Activated naive CD8-positive, alpha-beta T cell treated with anti-CD3 and anti-CD28 coated beads, Interleukin-2, amount 50 U/mL, for 24 hours (primary cell): ENCODE results near the gene TMEM222.
A peak's percentile ranks its signal among the peaks of the same experiment; 100 is the strongest.
"Not testable (repeated sequence)": the region's sequence is repeated elsewhere in the genome, so short reads cannot be mapped to it uniquely, and the experiment has no call there.

ENCODE experiments used
- ATAC-seq: fragments of 150-1000 bp; cut with Tn5 transposase; one replicate; pipeline ENCODE4 v1.10.0; 2021
- DNase-seq: peaks from one replicate; pipeline ENCODE4 v3.0.0; 2021
- H3K27ac Mint-ChIP-seq: one replicate; pipeline ENCODE4 v1.8.0; 2021; ENCODE audit warnings: mild to moderate bottlenecking, mixed read lengths
- H3K27me3 Mint-ChIP-seq: one replicate; pipeline ENCODE4 v1.8.0; 2021; ENCODE audit warnings: mixed read lengths
- H3K36me3 Mint-ChIP-seq: one replicate; pipeline ENCODE4 v1.8.0; 2021; ENCODE audit warnings: low read depth, mixed read lengths
- H3K4me1 Mint-ChIP-seq: one replicate; pipeline ENCODE4 v1.8.0; 2021; ENCODE audit warnings: mixed read lengths
- H3K4me3 Mint-ChIP-seq: one replicate; pipeline ENCODE4 v1.8.0; 2021; ENCODE audit warnings: mild to moderate bottlenecking, moderate library complexity, mixed read lengths
- H3K9me3 Mint-ChIP-seq: one replicate; pipeline ENCODE4 v1.8.0; 2021; ENCODE audit warnings: mixed read lengths

TMEM222 gene, protein sequence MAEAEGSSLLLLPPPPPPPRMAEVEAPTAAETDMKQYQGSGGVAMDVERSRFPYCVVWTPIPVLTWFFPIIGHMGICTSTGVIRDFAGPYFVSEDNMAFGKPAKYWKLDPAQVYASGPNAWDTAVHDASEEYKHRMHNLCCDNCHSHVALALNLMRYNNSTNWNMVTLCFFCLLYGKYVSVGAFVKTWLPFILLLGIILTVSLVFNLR

GRCh38 chr1:27321813-27322568 is at the start of gene TMEM222:
TSS of gene TMEM222 (plus strand) at chr1:27322163. CDS start at chr1:27322198, 35 bp downstream.
- Mint-ChIP-seq H3K27ac (peak within 1 kb of the TSS; percentile 96), H3K4me3 (peak within 1 kb of the TSS; percentile 96), H3K9me3 (no peaks in the 10 kb centered on the region), H3K4me1 (peaks cover 47% of the 10 kb centered on the region), H3K27me3 (no peaks in the 10 kb centered on the region), H3K36me3 (peaks cover 25% of the 10 kb centered on the region)
- DNase-seq (peak; percentile 98), ATAC-seq (peak; percentile 98)

DNA sequence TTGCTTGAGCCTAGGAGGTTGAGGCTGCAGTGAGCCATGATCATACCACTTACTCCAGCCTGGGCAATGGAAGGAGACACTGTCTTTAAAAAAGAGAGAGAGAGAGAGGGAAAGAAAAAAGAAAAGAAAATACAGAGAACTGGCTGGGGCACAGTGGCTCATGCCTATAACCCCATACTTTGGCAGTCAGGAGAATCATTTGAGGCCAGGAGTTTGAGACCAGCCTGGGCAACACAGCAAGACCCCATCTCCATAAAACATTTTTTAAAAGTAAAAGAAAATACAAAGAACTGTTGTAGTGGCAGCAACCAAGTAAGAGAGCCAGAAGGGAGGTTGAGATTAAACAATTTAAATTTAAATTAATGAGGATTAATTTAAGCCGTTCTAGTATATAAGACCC is 47.8 kb upstream of the TMEM222 start:
- DNase-seq (no peak), ATAC-seq (no peak)
- peaks cover 8% of the 10 kb centered on the region for H3K36me3 Mint-ChIP-seq
- H3K27ac Mint-ChIP-seq = no peak overlapping the region
- H3K4me1 Mint-ChIP-seq = peaks cover 8% of the 10 kb centered on the region
- no peaks in the 10 kb centered on the region for H3K27me3 Mint-ChIP-seq
- H3K9me3 Mint-ChIP-seq = peaks cover 7% of the 10 kb centered on the region
- H3K4me3 Mint-ChIP-seq = no peak overlapping the region

- H3K27me3 Mint-ChIP-seq = no peaks in the 10 kb centered on the region
- no peak overlapping the region for H3K4me3 Mint-ChIP-seq
- peaks cover 8% of the 10 kb centered on the region for H3K4me1 Mint-ChIP-seq
- peaks cover 7% of the 10 kb centered on the region for H3K36me3 Mint-ChIP-seq
- DNase-seq (no peak), ATAC-seq (no peak)
- H3K9me3 Mint-ChIP-seq = peaks cover 7% of the 10 kb centered on the region
- no peak overlapping the region for H3K27ac Mint-ChIP-seq
These were observed 46.3 kb upstream of the TMEM222 start for GRCh38 chr1:27275696-27276095.

- H3K27ac Mint-ChIP-seq = no peak overlapping the region
- no peaks in the 10 kb centered on the region for H3K4me1 Mint-ChIP-seq
- no peaks in the 10 kb centered on the region for H3K27me3 Mint-ChIP-seq
- ATAC-seq (peak; percentile 86), DNase-seq (peak; percentile 89)
- peaks cover 6% of the 10 kb centered on the region for H3K36me3 Mint-ChIP-seq
- no peak overlapping the region for H3K4me3 Mint-ChIP-seq
- H3K9me3 Mint-ChIP-seq = no peaks in the 10 kb centered on the region
These were observed 37.3 kb upstream of the TMEM222 start for GRCh38 chr1:27284425-27285273.

GRCh38 chr1:27285274-27285660 is 36.7 kb upstream of the TMEM222 start:
- Mint-ChIP-seq H3K4me1 (no peaks in the 10 kb centered on the region), H3K27me3 (no peaks in the 10 kb centered on the region), H3K27ac (no peak overlapping the region), H3K9me3 (no peaks in the 10 kb centered on the region), H3K36me3 (peaks cover 6% of the 10 kb centered on the region), H3K4me3 (no peak overlapping the region)
- ATAC-seq (no peak), DNase-seq (no peak)

GRCh38 chr1:27285821-27286220 is 36.1 kb upstream of the TMEM222 start:
- H3K27me3 Mint-ChIP-seq, H3K4me1 Mint-ChIP-seq, H3K27ac Mint-ChIP-seq, H3K9me3 Mint-ChIP-seq, H3K4me3 Mint-ChIP-seq, DNase-seq, H3K36me3 Mint-ChIP-seq, ATAC-seq: not testable (repeated sequence)

DNA sequence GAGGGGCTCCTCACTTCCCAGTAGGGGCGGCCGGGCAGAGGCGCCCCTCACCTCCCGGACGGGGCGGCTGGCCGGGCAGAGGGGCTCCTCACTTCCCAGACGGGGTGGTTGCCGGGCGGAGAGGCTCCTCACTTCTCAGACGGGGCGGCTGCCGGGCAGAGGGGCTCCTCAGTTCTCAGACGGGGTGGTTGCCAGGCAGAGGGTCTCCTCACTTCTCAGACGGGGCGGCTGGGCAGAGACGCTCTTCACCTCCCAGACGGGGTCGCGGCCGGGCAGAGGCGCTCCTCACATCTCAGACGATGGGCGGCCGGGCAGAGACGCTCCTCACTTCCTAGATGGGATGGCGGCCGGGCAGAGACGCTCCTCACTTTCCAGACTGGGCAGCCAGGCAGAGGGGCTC is 32.8 kb upstream of the TMEM222 start:
- DNase-seq, H3K36me3 Mint-ChIP-seq, H3K4me3 Mint-ChIP-seq, H3K27ac Mint-ChIP-seq, H3K27me3 Mint-ChIP-seq, ATAC-seq, H3K4me1 Mint-ChIP-seq, H3K9me3 Mint-ChIP-seq: not testable (repeated sequence)

GRCh38 chr1:27290581-27290980 is 31.4 kb upstream of the TMEM222 start:
- Mint-ChIP-seq H3K9me3 (no peaks in the 10 kb centered on the region), H3K36me3 (peaks cover 5% of the 10 kb centered on the region), H3K27ac (no peak overlapping the region), H3K4me1 (no peaks in the 10 kb centered on the region), H3K4me3 (no peak overlapping the region), H3K27me3 (no peaks in the 10 kb centered on the region)
- ATAC-seq (no peak), DNase-seq (no peak)

GRCh38 chr1:27292106-27292505 is 29.9 kb upstream of the TMEM222 start:
- Mint-ChIP-seq H3K4me3 (no peak overlapping the region), H3K27me3 (no peaks in the 10 kb centered on the region), H3K9me3 (no peaks in the 10 kb centered on the region), H3K4me1 (no peaks in the 10 kb centered on the region), H3K36me3 (peaks cover 5% of the 10 kb centered on the region), H3K27ac (no peak overlapping the region)
- DNase-seq = no peak
- no peak for ATAC-seq

DNA sequence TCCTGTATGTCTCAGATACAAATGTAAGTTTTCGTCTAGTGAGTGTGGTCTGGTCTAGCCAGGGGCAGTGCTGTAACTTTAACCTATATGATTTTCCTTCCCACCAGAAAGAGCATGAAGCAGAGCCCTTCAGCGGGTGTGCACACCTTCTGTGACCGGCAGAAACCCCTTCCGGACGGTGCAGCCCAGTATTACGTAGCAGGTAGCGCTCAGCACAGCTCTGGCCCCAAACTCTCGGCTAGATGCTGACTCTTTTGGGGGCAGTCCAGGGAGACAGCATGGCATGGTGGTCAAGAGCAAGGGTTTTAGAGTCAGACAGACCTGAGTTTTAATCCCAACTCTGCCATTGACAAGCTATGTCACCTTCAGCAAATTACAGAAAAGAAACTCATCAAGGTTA is 28.0 kb upstream of the TMEM222 start:
- no peak for DNase-seq
- Mint-ChIP-seq H3K4me3 (no peak overlapping the region), H3K4me1 (no peaks in the 10 kb centered on the region), H3K27ac (no peak overlapping the region), H3K9me3 (no peaks in the 10 kb centered on the region), H3K27me3 (no peaks in the 10 kb centered on the region), H3K36me3 (no peaks in the 10 kb centered on the region)
- no peak for ATAC-seq

DNA sequence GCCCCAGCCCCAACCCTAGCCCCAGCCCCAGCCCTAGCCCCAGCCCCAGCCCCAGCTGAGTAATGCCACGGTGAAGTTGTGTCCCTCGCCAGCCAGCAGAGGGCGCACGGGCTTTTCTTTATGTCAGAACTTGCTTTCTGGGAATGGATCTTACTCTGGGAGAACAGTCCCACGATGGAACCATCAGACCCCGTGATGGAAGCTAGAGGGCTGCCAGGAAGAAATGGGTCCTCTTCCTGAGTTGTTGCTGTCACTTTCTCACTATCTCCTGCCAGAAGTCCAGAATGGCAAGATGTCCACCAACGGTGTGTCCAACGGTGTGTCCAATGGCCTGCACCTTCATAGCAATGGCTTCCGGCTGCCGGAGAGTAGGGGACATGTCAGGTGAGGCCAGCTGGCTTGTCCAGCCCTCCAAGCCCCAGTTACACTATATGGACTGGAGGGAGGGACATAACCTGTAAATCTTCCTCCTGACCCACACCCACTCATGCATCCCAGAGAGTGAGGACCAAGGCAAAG is 25.1 kb upstream of the TMEM222 start:
- Mint-ChIP-seq H3K4me1 (no peaks in the 10 kb centered on the region), H3K27me3 (no peaks in the 10 kb centered on the region), H3K27ac (no peak overlapping the region), H3K9me3 (no peaks in the 10 kb centered on the region), H3K4me3 (no peak overlapping the region), H3K36me3 (no peaks in the 10 kb centered on the region)
- DNase-seq (peak; percentile 80), ATAC-seq (peak; percentile 47)

- Mint-ChIP-seq H3K9me3 (no peaks in the 10 kb centered on the region), H3K4me1 (no peaks in the 10 kb centered on the region), H3K27ac (no peak overlapping the region), H3K27me3 (no peaks in the 10 kb centered on the region), H3K4me3 (no peak overlapping the region), H3K36me3 (no peaks in the 10 kb centered on the region)
- DNase-seq (no peak), ATAC-seq (no peak)
These were observed 24.1 kb upstream of the TMEM222 start for GRCh38 chr1:27297903-27298302.

GRCh38 chr1:27298632-27299384 is 23.2 kb upstream of the TMEM222 start:
- Mint-ChIP-seq H3K4me3 (no peak overlapping the region), H3K9me3 (no peaks in the 10 kb centered on the region), H3K27ac (no peak overlapping the region), H3K36me3 (peaks cover 2% of the 10 kb centered on the region), H3K27me3 (no peaks in the 10 kb centered on the region), H3K4me1 (no peaks in the 10 kb centered on the region)
- DNase-seq (no peak), ATAC-seq (no peak)
